Measurements from ENCODE around the gene FRK. TPM values are rescaled to one million over a fixed set of nuclear protein-coding genes. Genes with fewer than 3 reads are reported as not detected.

Gene FRK
- total RNA-seq, 2 experiments from 2014 or later: 0.13 to 0.46 TPM

DNA sequence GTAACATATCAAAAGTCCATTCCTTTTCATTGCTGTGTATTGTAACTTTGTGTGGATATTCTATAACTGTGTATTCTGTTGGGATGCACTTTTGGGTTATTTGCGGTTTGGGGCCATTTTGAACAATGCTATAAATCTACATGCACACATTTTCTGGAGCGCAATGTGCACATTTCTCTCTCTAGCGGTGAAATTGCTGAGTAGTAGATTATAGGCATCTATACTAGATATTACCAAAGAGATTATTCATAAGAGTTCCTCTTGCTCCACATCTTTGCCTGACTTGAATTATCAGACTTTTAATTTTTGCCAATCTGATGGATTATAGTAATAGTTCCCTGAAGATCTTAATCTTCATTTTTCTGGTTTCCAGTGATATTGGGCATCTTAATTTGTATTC, 18.3 kb upstream of the FRK start:
- DNase-seq (ENCODE audit: low spot score): no peak
- Histone ChIP-seq H4K20me1 (ENCODE audit: insufficient read depth, low read length) (no peaks in the 10 kb centered on the region), H3K9me3 (ENCODE audit: low read length) (no peaks in the 10 kb centered on the region), H3K36me3 (ENCODE audit: insufficient read depth, low read length) (no peaks in the 10 kb centered on the region), H3K27ac (ENCODE audit: low read depth, low read length, poor library complexity, severe bottlenecking) (no peak overlapping the region), H3K79me2 (ENCODE audit: insufficient read depth, low read depth, low read length) (no peaks in the 10 kb centered on the region), H3K4me3 (ENCODE audit: low read depth, low read length, poor library complexity, severe bottlenecking) (no peak overlapping the region), H3K4me2 (ENCODE audit: low read length) (no peak overlapping the region), H3K4me1 (ENCODE audit: insufficient read depth, low read length, poor library complexity, severe bottlenecking) (no peaks in the 10 kb centered on the region), H3K9me2 (ENCODE audit: insufficient read depth, low read length) (no peaks in the 10 kb centered on the region), H2AFZ (ENCODE audit: low read length) (no peak overlapping the region)
- TF ChIP-seq CTCF (conservative IDR thresholded peaks at IDR 0.05; ENCODE audit: low read length): no peak
- TF ChIP-seq EZH2phosphoT487 (IDR thresholded peaks at IDR 0.05; ENCODE audit: borderline replicate concordance, low read depth, low read length): no peak
- no TSS peak for BruUV-seq (replicated peaks)
- intact Hi-C loops (cut with micrococcal nuclease; ENCODE audit: unreplicated experiment): no loop called here
- CTCF ChIA-PET (ENCODE audit: unreplicated experiment): no interaction called here
- POLR2A ChIA-PET: no interaction called here

- Histone ChIP-seq H3K36me3 (ENCODE audit: insufficient read depth, low read length) (no peaks in the 10 kb centered on the region), H3K9me3 (ENCODE audit: low read length) (no peaks in the 10 kb centered on the region), H2AFZ (ENCODE audit: low read length) (no peak overlapping the region), H3K4me3 (ENCODE audit: low read depth, low read length, poor library complexity, severe bottlenecking) (no peak overlapping the region), H3K4me1 (ENCODE audit: insufficient read depth, low read length, poor library complexity, severe bottlenecking) (no peaks in the 10 kb centered on the region), H3K27ac (ENCODE audit: low read depth, low read length, poor library complexity, severe bottlenecking) (no peak overlapping the region), H4K20me1 (ENCODE audit: insufficient read depth, low read length) (no peaks in the 10 kb centered on the region), H3K9me2 (ENCODE audit: insufficient read depth, low read length) (no peaks in the 10 kb centered on the region), H3K79me2 (ENCODE audit: insufficient read depth, low read depth, low read length) (no peaks in the 10 kb centered on the region), H3K4me2 (ENCODE audit: low read length) (no peak overlapping the region)
- no TSS peak for BruUV-seq (replicated peaks)
- POLR2A ChIA-PET: no interaction called here
- intact Hi-C loops (cut with micrococcal nuclease; ENCODE audit: unreplicated experiment): no loop called here
- no peak for DNase-seq (ENCODE audit: low spot score)
- CTCF ChIA-PET (ENCODE audit: unreplicated experiment): no interaction called here
- TF ChIP-seq EZH2phosphoT487 (IDR thresholded peaks at IDR 0.05; ENCODE audit: borderline replicate concordance, low read depth, low read length): no peak
- no peak for TF ChIP-seq CTCF (conservative IDR thresholded peaks at IDR 0.05; ENCODE audit: low read length)
These were observed 17.8 kb upstream of the FRK start for GRCh38 chr6:116078522-116078921.

DNA sequence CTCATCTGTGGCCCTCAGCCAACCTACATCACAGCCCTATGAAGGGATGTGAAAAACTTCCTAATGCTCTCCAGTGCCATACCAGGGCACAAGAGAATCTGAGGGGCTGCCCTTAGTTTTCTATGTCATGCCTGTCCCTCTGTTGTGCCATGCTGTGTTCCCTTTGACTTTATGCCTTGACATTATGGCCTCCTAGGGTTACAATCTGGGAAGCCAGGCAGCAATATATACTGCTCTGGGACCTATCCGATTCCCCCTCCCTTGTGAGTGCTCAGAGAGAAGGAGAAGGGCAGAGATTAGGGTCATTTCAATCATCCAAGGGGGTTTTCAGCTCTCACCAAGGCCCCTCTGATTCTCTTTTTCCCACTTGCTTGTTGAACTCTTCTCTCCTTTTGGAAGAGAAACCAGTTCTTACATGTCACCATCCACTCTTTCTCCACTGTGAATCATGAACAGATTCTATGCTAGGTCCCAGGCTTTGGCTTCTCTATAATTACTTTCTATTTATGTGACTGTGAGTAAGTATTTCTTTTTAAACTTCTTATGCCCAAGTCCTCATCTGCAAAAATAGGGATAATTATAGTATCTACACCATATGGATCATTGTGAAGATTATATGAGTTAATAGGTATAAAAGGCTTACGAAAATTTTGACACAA, 14.2 kb upstream of the FRK start:
- BruUV-seq (replicated peaks): no TSS peak
- CTCF ChIA-PET (ENCODE audit: unreplicated experiment): no interaction called here
- no peak overlapping the region for H3K4me3 ChIP-seq (ENCODE audit: low read depth, low read length, poor library complexity, severe bottlenecking)

More for the DNA sequence above, 14.2 kb upstream of the FRK start:
- Histone ChIP-seq H3K4me1 (ENCODE audit: insufficient read depth, low read length, poor library complexity, severe bottlenecking) (no peaks in the 10 kb centered on the region), H3K9me2 (ENCODE audit: insufficient read depth, low read length) (no peaks in the 10 kb centered on the region), H3K4me2 (ENCODE audit: low read length) (no peak overlapping the region), H3K36me3 (ENCODE audit: insufficient read depth, low read length) (no peaks in the 10 kb centered on the region), H3K79me2 (ENCODE audit: insufficient read depth, low read depth, low read length) (no peaks in the 10 kb centered on the region), H3K27ac (ENCODE audit: low read depth, low read length, poor library complexity, severe bottlenecking) (no peak overlapping the region), H4K20me1 (ENCODE audit: insufficient read depth, low read length) (no peaks in the 10 kb centered on the region), H2AFZ (ENCODE audit: low read length) (no peak overlapping the region), H3K9me3 (ENCODE audit: low read length) (no peaks in the 10 kb centered on the region)
- POLR2A ChIA-PET: interaction anchor here (0.6 kb wide), 1 partner anchor 54 kb away, joined by 3 read pairs; no protein-coding TSS in a partner anchor
- intact Hi-C loops (cut with micrococcal nuclease; ENCODE audit: unreplicated experiment): no loop called here
- TF ChIP-seq CTCF (conservative IDR thresholded peaks at IDR 0.05; ENCODE audit: low read length) (no peak), EZH2phosphoT487 (IDR thresholded peaks at IDR 0.05; ENCODE audit: borderline replicate concordance, low read depth, low read length) (no peak)
- DNase-seq (ENCODE audit: low spot score): no peak

Measured in OCI-LY7 (cell line).